AG09309 (cell line): ENCODE results near the gene FBXL14.

Source experiments
- DNase-seq: peaks from one replicate; pipeline ENCODE4 v3.0.0-alpha.2; 2010; ENCODE audit warnings: low read depth
- H3K4me3 ChIP-seq: 2 replicates; pipeline ENCODE4 v1.5.1; 2011; ENCODE audit warnings: mild to moderate bottlenecking, low read depth, low read length, moderate library complexity; ENCODE audit not compliant: control insufficient read depth
- CTCF ChIP-seq: IDR thresholded peaks from 2 replicates; pipeline ENCODE4 v1.5.1; 2011; ENCODE audit warnings: mild to moderate bottlenecking, low read depth, low read length, inconsistent platforms; ENCODE audit not compliant: insufficient read depth, control insufficient read depth; ENCODE audit errors: missing control alignments

FBXL14 gene

GRCh38 chr12:1572731-1573130, 21.6 kb downstream of the FBXL14 start:
- TF ChIP-seq CTCF = no peak
- H3K4me3 ChIP-seq = no peak overlapping the region
- DNase-seq = no peak

GRCh38 chr12:1567852-1568251, 26.5 kb downstream of the FBXL14 start:
- DNase-seq = no peak
- TF ChIP-seq CTCF = no peak
- no peak overlapping the region for H3K4me3 ChIP-seq

GRCh38 chr12:1566449-1567135, 27.8 kb downstream of the FBXL14 start:
- TF ChIP-seq CTCF = no peak
- DNase-seq = no peak
- H3K4me3 ChIP-seq = no peak overlapping the region

- no peak overlapping the region for H3K4me3 ChIP-seq
- no peak for TF ChIP-seq CTCF
- no peak for DNase-seq
These were observed 29.2 kb downstream of the FBXL14 start for GRCh38 chr12:1565172-1565571.

- no peak for DNase-seq
- no peak for TF ChIP-seq CTCF
- no peak overlapping the region for H3K4me3 ChIP-seq
These were observed 30.3 kb downstream of the FBXL14 start for GRCh38 chr12:1564067-1564466.

- no peak for DNase-seq
- H3K4me3 ChIP-seq = no peak overlapping the region
- TF ChIP-seq CTCF = no peak
These were observed 31.5 kb downstream of the FBXL14 start for GRCh38 chr12:1562813-1563407.

GRCh38 chr12:1560704-1561103, 33.7 kb downstream of the FBXL14 start:
- DNase-seq = no peak
- no peak overlapping the region for H3K4me3 ChIP-seq
- no peak for TF ChIP-seq CTCF
